ENCODE results near the gene SH2D1A.

Gene SH2D1A

GRCh38 chrX:124347242-124347641 is 879 bp downstream of the SH2D1A start (continued):
- no peak for TF ChIP-seq CSRNP3 (CRISPR knock-in tag; IDR thresholded peaks at IDR 0.05)
- TF ChIP-seq TCF4 (CRISPR knock-in tag; IDR thresholded peaks at IDR 0.05; ENCODE audit: borderline replicate concordance) = no peak
- TF ChIP-seq ESRRG (CRISPR knock-in tag; IDR thresholded peaks at IDR 0.05) = no peak
- TF ChIP-seq TSHZ2 (CRISPR knock-in tag; IDR thresholded peaks at IDR 0.05) = no peak
- TF ChIP-seq GLIS3 (CRISPR knock-in tag; IDR thresholded peaks at IDR 0.05) = no peak
- TF ChIP-seq CSDC2 (CRISPR knock-in tag; IDR thresholded peaks at IDR 0.05) = no peak
- no peak for TF ChIP-seq ISL1 (CRISPR knock-in tag; IDR thresholded peaks at IDR 0.05)
- TF ChIP-seq SNAI2 (CRISPR knock-in tag; IDR thresholded peaks at IDR 0.05) = no peak
- TF ChIP-seq TOX (CRISPR knock-in tag; IDR thresholded peaks at IDR 0.05; ENCODE audit: borderline replicate concordance) = no peak

GRCh38 chrX:124348182-124348581 is 1.8 kb downstream of the SH2D1A start:
- ATAC-seq = no peak
- TF ChIP-seq PATZ1 (CRISPR knock-in tag; IDR thresholded peaks at IDR 0.05; ENCODE audit: borderline replicate concordance) = no peak
- no peak for TF ChIP-seq ZNF565 (CRISPR knock-in tag; conservative IDR thresholded peaks at IDR 0.05; ENCODE audit: low read depth)
- no peak for TF ChIP-seq TOX (CRISPR knock-in tag; IDR thresholded peaks at IDR 0.05; ENCODE audit: borderline replicate concordance)
- no peak for TF ChIP-seq ISL1 (CRISPR knock-in tag; IDR thresholded peaks at IDR 0.05)

GRCh38 chrX:124348885-124349453 is 2.6 kb downstream of the SH2D1A start:
- TF ChIP-seq CSDC2 (CRISPR knock-in tag; IDR thresholded peaks at IDR 0.05) (no peak), POU6F1 (CRISPR knock-in tag; IDR thresholded peaks at IDR 0.05; ENCODE audit: borderline replicate concordance, low read depth) (no peak), CSRNP3 (CRISPR knock-in tag; IDR thresholded peaks at IDR 0.05) (no peak), ZFP3 (CRISPR knock-in tag; IDR thresholded peaks at IDR 0.05) (no peak), BACH2 (CRISPR knock-in tag; IDR thresholded peaks at IDR 0.05; ENCODE audit: borderline replicate concordance) (no peak), PATZ1 (CRISPR knock-in tag; IDR thresholded peaks at IDR 0.05; ENCODE audit: borderline replicate concordance) (no peak), ZNF8 (CRISPR knock-in tag; IDR thresholded peaks at IDR 0.05) (no peak), ARNTL (CRISPR knock-in tag; IDR thresholded peaks at IDR 0.05; ENCODE audit: borderline replicate concordance, low read depth) (no peak), ZNF70 (CRISPR knock-in tag; IDR thresholded peaks at IDR 0.05) (no peak), ESRRG (CRISPR knock-in tag; IDR thresholded peaks at IDR 0.05) (no peak), RARB (CRISPR knock-in tag; IDR thresholded peaks at IDR 0.05) (no peak)
- no peak for ATAC-seq
